Ishikawa (cell line): ENCODE results near the gene LEMD2.

Experiments
- CEBPB ChIP-seq: IDR thresholded peaks from 2 replicates; pipeline ENCODE4 v1.6.1; 2012
- CREB1 ChIP-seq: IDR thresholded peaks from 2 replicates; pipeline ENCODE4 v1.6.1; 2012; ENCODE audit warnings: low read depth
- EGR1 ChIP-seq: IDR thresholded peaks from 2 replicates; pipeline ENCODE4 v1.6.1; 2012
- EP300 ChIP-seq: IDR thresholded peaks from 2 replicates; pipeline ENCODE4 v1.6.1; 2012; ENCODE audit warnings: borderline replicate concordance
- FOXM1 ChIP-seq: IDR thresholded peaks from 2 replicates; pipeline ENCODE4 v1.6.1; 2012; ENCODE audit warnings: low read depth, borderline replicate concordance
- MAX ChIP-seq: IDR thresholded peaks from 2 replicates; pipeline ENCODE4 v1.6.1; 2012
- NFIC ChIP-seq: IDR thresholded peaks from 2 replicates; pipeline ENCODE4 v1.6.1; 2012
- RAD21 ChIP-seq: IDR thresholded peaks from 2 replicates; pipeline ENCODE4 v1.6.1; 2012; ENCODE audit warnings: low read depth
- REST ChIP-seq: IDR thresholded peaks from 2 replicates; pipeline ENCODE4 v1.6.1; 2012; ENCODE audit warnings: low read depth, mild to moderate bottlenecking
- TAF1 ChIP-seq: IDR thresholded peaks from 2 replicates; pipeline ENCODE4 v1.6.1; 2012; ENCODE audit warnings: low read depth, mild to moderate bottlenecking
- TCF12 ChIP-seq: IDR thresholded peaks from 2 replicates; pipeline ENCODE4 v1.6.1; 2012; ENCODE audit warnings: low read depth
- TEAD4 ChIP-seq: IDR thresholded peaks from 2 replicates; pipeline ENCODE4 v1.6.1; 2012
- USF1 ChIP-seq: IDR thresholded peaks from 2 replicates; pipeline ENCODE4 v1.6.1; 2012
- YY1 ChIP-seq: IDR thresholded peaks from 2 replicates; pipeline ENCODE4 v1.6.1; 2012; ENCODE audit warnings: low read depth
- ZBTB7A ChIP-seq: IDR thresholded peaks from 2 replicates; pipeline ENCODE4 v1.6.1; 2012; ENCODE audit warnings: low read depth

Gene LEMD2

GRCh38 chr6:33728438-33728837 is 60.5 kb downstream of the LEMD2 start:
- TF ChIP-seq REST (no peak), USF1 (no peak), EP300 (no peak), FOXM1 (no peak)

- TF ChIP-seq MAX = no peak
- no peak for TF ChIP-seq RAD21
- TF ChIP-seq USF1 = no peak
- no peak for TF ChIP-seq TAF1
- TF ChIP-seq TEAD4 = no peak
- TF ChIP-seq TCF12 = no peak
- no peak for TF ChIP-seq CEBPB
- TF ChIP-seq NFIC = no peak
- no peak for TF ChIP-seq REST
- no peak for TF ChIP-seq ZBTB7A
- TF ChIP-seq EP300 = no peak
- TF ChIP-seq CREB1 = no peak
- TF ChIP-seq FOXM1 = no peak
- TF ChIP-seq EGR1 = no peak
- TF ChIP-seq YY1 = no peak
Measured at GRCh38 chr6:33727932-33728331, 61.0 kb downstream of the LEMD2 start.

- TF ChIP-seq EGR1 (no peak), NFIC (no peak), ZBTB7A (no peak), MAX (no peak), RAD21 (no peak), FOXM1 (no peak), EP300 (no peak), TCF12 (no peak), YY1 (no peak), CEBPB (no peak), REST (no peak), USF1 (no peak), CREB1 (no peak), TAF1 (no peak), TEAD4 (no peak)
Measured at GRCh38 chr6:33727126-33727525, 61.8 kb downstream of the LEMD2 start.

GRCh38 chr6:33726696-33727095 is 62.2 kb downstream of the LEMD2 start:
- TF ChIP-seq EP300 = no peak
- no peak for TF ChIP-seq TEAD4
- no peak for TF ChIP-seq TCF12
